GM19452 (cell line): Measurements from ENCODE around the gene BMPR2.
"Not testable (repeated sequence)": the region's sequence is repeated elsewhere in the genome, so short reads cannot be mapped to it uniquely, and the experiment has no call there.

Experiments used
- ATAC-seq: cut with Tn5 transposase; IDR thresholded peaks from one replicate; pipeline ENCODE4 v1.9.1; 2021; ENCODE audit not compliant: unreplicated experiment

The BMPR2 gene

DNA sequence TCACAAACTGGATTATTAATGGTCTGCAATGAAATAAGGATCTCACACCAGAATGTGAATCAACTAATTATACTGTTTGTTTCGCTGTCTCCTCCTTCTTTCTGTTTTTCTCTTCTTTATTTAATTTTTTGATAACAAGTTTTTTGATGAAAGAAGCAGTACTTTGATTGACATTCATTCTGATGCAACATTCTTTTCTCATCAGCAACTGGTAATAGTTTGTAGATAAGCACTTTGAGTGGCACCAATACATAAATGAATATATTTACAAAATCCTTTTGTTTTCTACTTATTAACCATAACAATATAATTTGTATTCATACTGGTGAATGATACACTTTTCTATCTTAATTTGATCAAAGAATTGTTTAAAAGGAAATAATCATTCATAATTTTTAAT is 143.3 kb downstream of the BMPR2 start:
- no peak for ATAC-seq

DNA sequence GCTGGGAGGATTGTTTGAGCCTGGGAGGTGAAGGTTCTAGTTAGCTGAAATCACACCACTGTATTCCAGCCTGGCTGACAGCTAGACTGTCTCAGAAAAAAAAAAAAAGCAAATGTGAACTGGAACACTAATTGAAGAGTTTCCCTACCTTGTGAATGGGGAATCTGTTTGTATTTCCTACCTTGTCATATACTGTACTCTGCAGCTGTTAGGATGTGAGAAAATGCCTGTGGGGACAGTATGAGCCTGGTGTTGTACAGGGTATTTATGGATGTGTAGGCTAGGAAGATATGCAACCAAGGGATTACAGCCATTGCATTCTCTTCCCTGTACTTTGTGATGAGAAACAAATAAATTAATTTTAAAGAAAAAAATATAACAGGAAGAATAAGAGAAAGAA is 145.3 kb downstream of the BMPR2 start:
- no peak for ATAC-seq

DNA sequence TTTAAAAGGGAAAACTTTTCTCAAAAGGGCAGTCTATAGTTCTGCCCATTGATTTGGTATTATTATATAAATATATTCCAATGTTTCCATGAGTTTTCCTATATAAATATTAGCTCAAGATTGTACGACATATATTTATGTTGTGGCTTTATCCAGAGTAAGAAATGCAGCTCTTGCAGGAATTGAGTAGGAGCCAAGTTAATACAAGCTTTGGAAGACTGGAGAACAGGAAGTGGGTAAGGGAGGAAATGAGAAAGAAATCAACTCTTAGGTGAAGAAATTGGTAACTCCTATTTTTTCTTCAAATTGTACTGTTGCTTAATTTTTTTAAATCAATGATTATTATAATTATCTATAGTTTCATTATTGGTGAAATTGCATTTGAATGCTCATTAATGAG is 153.3 kb downstream of the BMPR2 start:
- no peak for ATAC-seq

- no peak for ATAC-seq
These were observed 153.9 kb downstream of the BMPR2 start for GRCh38 chr2:202530038-202530437.

DNA sequence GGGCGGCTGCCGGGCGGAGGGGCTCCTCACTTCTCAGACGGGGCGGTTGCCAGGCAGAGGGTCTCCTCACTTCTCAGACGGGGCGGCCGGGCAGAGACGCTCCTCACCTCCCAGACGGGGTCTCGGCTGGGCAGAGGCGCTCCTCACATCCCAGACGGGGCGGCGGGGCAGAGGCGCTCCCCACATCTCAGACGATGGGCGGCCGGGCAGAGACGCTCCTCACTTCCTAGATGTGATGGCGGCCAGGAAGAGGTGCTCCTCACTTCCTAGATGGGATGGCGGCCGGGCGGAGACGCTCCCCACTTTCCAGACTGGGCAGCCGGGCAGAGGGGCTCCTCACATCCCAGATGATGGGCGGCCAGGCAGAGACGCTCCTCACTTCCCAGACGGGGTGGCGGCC is 159.2 kb downstream of the BMPR2 start:
- not testable (repeated sequence) for ATAC-seq

DNA sequence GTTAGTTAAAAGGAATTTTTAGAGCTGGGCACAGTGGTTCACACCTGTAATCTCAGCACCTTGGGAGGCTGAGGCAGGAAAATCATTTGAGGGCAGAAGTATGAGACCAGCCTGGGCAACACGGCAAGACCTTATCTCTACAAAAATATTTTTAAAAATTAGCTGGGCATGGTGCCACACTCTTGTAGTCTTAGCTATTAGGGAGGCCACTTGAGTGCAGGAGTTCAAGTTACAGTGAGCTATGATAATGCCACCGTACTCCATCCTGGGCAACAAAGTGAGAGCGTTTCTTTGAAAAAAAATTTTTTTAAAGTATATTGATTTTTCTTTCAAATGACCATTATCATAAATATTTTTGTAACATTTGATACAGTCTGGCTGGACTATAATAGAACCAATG is 165.0 kb downstream of the BMPR2 start:
- no peak for ATAC-seq

DNA sequence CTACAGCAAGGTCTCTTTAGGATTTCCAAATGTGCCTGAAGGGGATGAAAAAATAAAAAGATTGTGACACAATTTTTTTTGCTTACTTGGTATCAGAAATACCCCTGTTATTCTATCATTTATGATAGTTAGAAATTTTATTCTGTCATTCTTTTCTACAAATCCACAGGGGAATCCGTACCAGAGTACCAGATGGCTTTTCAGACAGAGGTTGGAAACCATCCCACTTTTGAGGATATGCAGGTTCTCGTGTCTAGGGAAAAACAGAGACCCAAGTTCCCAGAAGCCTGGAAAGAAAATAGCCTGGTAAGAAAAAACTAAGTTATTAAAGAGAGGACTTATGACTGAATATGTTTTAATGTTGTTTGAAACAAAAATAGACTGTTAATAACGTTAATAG is 166.0 kb downstream of the BMPR2 start:
- no peak for ATAC-seq

GRCh38 chr2:202545523-202545922 is 169.4 kb downstream of the BMPR2 start:
- no peak for ATAC-seq

DNA sequence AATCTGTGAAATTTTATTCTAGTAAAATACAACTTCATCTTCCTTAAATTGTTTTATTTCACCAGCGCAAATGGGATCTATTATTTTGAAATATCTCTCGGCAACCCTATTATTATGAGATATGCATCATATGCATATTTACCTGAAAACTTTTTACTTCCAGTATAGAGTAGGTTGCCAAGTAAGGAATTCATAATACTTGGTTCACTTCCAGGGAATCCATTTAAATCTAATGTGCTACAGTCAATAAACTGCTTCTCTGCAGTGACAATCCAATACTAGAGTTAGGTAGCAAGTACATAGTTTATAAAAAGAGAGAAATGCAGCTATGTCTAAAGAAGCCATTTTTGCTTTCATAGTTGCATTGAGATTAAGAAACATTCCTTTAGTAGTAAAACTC is 169.8 kb downstream of the BMPR2 start:
- ATAC-seq: no peak

DNA sequence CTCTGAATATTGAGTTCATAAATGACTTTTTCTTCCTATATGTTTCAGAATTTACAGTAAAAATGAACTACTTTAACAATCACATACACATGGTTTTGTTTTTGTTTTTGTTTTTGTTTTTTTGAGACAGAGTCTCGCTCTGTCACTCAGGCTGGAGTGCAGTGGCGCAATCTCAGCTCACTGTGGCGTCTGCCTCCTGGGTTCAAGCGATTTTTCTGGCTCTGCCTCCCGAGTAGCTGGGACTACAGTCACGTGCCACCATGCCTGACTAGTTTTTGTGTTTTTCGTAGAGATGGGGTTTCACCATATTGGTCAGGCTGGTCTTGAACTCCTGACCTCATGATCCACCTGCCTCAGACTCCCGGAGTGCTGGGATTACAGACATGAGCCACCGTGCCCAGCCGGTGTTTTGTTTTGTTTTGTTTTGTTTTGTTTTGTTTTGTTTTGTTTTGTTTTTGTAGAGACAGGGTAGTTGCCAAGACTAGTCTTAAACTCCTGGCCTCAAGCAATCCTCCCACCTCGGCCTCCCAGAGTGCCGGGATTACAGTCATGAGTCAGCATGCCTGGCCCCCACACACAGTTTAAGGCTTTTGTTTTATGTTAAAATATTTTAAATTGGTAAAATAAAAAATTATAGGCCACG is 170.5 kb downstream of the BMPR2 start:
- not testable (repeated sequence) for ATAC-seq

DNA sequence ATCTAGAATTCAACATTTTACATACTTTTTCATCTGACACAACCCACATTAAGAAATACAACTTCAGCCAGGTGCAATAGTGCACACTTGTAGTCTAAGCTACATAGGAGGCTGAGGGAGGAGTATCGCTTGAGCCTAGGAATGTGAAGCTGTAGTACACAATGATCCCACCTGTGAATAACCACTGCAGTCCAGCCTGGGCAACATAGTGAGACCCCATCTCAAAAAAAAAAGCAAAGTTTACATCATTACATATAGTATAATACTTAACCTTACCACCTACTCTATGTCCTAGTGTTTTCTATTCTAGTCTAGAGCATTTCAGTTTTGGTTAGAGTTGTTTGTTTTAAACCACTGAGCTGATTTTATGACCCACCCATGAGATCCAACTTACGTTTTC is 172.1 kb downstream of the BMPR2 start:
- no peak for ATAC-seq

GRCh38 chr2:202551000-202551399 is 174.9 kb downstream of the BMPR2 start:
- ATAC-seq: not testable (repeated sequence)

GRCh38 chr2:202555356-202555755 is 179.2 kb downstream of the BMPR2 start:
- ATAC-seq: no peak

DNA sequence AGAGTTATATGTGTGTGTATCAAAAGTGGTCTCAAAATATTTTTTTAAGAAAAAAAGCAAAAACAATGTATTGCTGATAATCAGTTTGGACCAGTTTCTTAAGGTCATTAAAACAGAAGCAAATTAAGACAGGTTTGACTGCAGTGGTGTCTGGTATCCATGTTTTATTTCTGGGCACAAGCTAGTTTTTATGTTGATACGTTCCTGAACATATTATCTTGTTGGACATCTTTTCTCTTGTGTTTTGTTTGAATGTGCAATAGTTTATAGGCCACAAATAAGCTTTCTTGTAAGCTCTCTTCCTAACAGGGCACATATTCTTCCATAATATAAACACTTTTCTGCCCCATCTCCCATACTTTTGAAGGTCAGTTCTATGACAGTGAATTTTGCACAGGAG is 184.1 kb downstream of the BMPR2 start:
- ATAC-seq: no peak

DNA sequence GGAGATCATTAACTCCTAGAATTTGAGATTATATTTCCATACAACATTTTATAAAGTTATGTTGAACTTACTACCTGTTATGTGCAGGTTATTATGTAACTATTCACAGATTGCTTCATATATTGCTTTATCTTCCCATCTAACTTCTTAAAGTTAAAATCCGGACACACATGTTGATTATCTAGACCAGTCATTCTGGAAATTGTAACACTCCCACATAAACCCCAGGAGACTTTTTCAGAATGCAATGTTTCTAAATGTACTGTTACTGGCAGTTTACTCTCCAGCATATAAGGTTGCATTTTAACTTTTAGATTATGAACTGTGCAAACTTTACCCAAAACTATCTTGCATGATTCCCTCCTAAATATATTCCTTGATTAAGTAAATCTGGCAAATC is 188.1 kb downstream of the BMPR2 start:
- no peak for ATAC-seq

GRCh38 chr2:202566286-202566685 is 190.2 kb downstream of the BMPR2 start:
- ATAC-seq: no peak

- ATAC-seq: no peak
These were observed 198.4 kb downstream of the BMPR2 start for GRCh38 chr2:202574541-202574940.

DNA sequence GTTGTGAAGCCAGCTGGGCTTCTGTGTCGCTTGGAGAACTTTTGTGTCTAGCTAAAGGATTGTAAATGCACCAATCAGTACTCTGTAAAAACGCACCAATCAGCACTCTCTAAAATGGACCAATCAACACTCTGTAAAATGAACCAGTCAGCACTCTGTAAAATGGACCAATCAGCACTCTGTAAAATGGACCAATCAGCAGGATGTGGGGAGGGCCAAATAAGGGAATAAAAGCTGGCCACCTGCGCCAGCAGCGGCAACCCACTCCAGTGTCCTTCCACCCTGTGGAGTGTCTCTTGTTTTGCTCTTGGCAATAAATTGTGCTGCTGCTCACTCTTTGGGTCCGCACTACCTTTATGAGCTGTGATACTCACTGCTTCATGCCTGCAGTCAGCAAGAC is 199.1 kb downstream of the BMPR2 start:
- not testable (repeated sequence) for ATAC-seq

- ATAC-seq: no peak
These were observed 201.4 kb downstream of the BMPR2 start for GRCh38 chr2:202577250-202578183.

DNA sequence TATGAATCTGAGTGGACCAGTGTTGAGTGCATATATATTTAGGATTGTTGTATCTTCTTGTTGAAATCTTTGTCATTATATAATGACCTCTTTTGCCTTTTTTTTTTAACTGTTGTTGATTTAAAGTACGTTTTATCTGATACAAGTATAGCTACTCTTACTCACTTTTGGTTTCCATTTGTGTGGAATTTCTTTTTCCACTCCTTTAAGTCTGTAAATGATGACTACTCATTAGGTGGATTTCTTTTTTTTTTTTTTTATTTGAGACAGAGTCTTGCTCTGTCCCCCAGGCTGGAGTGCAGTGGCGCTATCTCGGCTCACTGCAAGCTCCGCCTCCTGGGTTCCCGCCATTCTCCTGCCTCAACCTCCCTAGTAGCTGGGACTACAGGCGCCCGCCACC is 206.7 kb downstream of the BMPR2 start:
- ATAC-seq: not testable (repeated sequence)

- ATAC-seq: no peak
These were observed 207.6 kb downstream of the BMPR2 start for GRCh38 chr2:202583709-202584219.
